NB4 (cell line): ENCODE data around the gene SLC26A8.

Experiments
- CTCF ChIP-seq: IDR thresholded peaks from one replicate; pipeline ENCODE4 v1.5.1; 2012; ENCODE audit warnings: low read depth, low read length
- MYC ChIP-seq: IDR thresholded peaks from 2 replicates; pipeline ENCODE4 v1.6.1; 2011; ENCODE audit warnings: low read depth, low read length
- POLR2A ChIP-seq: IDR thresholded peaks from 2 replicates; pipeline ENCODE4 v1.6.1; 2011; ENCODE audit warnings: mild to moderate bottlenecking; ENCODE audit not compliant: insufficient read length; ENCODE audit errors: extremely low read depth

- TF ChIP-seq POLR2A (no peak), CTCF (no peak), MYC (no peak)
These were observed 18.3 kb upstream of the SLC26A8 start for GRCh38 chr6:36042618-36043260.
